ENCODE results near the gene PRR32. TPM values are rescaled to one million over a fixed set of nuclear protein-coding genes. Genes with fewer than 3 reads are reported as not detected.

The PRR32 gene
- total RNA-seq, 1 donor from 2014 or later: not detected

DNA sequence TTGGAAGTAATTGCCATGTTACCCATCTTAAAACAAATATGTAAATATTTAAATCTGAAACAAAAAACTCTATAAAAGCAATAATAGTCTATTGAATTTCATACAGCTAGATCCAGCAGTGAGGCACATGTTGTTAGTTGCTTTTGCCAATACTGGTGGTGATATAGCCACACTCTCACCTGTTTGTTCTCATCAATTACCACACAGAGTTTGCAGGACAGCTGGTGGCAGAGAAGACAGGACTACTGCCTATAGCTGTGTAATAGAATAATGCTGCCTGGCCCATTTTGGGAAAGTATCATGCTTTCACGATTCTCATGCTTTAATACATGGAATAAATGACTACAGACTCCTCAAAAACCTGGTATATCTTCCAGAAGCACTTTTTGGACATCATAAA, 3.7 kb upstream of the PRR32 start:
- TF ChIP-seq POLR2AphosphoS5 (IDR thresholded peaks at IDR 0.05; ENCODE audit: insufficient read depth in 1 of 2, low read depth in 1 of 2) (no peak), POLR2A (IDR thresholded peaks at IDR 0.05) (no peak)
- TF ChIP-seq, protein P1, sequence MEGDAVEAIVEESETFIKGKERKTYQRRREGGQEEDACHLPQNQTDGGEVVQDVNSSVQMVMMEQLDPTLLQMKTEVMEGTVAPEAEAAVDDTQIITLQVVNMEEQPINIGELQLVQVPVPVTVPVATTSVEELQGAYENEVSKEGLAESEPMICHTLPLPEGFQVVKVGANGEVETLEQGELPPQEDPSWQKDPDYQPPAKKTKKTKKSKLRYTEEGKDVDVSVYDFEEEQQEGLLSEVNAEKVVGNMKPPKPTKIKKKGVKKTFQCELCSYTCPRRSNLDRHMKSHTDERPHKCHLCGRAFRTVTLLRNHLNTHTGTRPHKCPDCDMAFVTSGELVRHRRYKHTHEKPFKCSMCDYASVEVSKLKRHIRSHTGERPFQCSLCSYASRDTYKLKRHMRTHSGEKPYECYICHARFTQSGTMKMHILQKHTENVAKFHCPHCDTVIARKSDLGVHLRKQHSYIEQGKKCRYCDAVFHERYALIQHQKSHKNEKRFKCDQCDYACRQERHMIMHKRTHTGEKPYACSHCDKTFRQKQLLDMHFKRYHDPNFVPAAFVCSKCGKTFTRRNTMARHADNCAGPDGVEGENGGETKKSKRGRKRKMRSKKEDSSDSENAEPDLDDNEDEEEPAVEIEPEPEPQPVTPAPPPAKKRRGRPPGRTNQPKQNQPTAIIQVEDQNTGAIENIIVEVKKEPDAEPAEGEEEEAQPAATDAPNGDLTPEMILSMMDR (IDR thresholded peaks at IDR 0.05): no peak
- Histone ChIP-seq H3K9me3 (no peaks in the 10 kb centered on the region), H3K27me3 (no peaks in the 10 kb centered on the region), H3K36me3 (no peaks in the 10 kb centered on the region), H3K27ac (no peak overlapping the region), H3K4me3 (no peak overlapping the region), H3K4me1 (no peaks in the 10 kb centered on the region)
- no peak for DNase-seq (ENCODE audit: extremely low spot score in 2 of 2)
- intact Hi-C loops (cut with DNase I): no loop called here

DNA sequence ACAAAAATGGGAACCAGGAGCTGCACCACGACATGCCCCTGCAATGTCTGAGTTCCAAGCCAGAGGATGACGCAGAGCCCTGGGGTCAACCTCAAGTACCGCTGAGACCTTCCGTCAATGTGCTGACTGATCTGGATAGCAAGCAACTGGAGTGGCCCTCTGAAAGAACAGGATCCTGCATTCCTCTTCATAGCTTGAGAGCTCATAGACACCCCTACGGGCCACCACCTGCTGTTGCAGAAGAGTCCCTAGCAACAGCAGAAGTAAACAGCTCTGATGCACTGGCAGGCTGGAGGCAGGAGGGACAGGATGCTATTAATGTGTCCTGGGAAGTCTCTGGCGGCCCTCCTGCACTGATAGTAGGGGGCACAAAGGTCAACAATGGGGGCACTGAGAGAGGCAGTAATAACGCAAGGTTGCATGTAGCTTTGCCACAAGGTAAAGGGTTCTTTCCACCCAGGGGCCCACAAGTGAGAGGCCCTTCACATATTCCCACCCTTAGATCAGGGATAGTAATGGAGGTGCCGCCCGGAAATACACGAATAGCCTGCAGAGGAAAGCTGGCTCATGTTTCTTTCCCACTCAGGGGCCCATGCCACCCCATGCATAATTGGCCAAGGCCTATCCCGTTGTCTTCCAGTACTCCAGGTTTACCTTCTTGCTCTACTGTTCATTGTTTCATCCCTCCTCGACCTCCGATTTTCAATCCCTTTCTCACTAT, 1.3 kb downstream of the PRR32 start:
- Histone ChIP-seq H3K27ac (no peak overlapping the region), H3K27me3 (no peaks in the 10 kb centered on the region), H3K4me3 (no peak overlapping the region), H3K4me1 (no peaks in the 10 kb centered on the region), H3K36me3 (no peaks in the 10 kb centered on the region), H3K9me3 (no peaks in the 10 kb centered on the region)
- intact Hi-C loops (cut with DNase I): no loop called here
- TF ChIP-seq POLR2AphosphoS5 (IDR thresholded peaks at IDR 0.05; ENCODE audit: insufficient read depth in 1 of 2, low read depth in 1 of 2) (no peak), POLR2A (IDR thresholded peaks at IDR 0.05) (no peak)
- TF ChIP-seq, protein P1 (IDR thresholded peaks at IDR 0.05): no peak
- DNase-seq (ENCODE audit: extremely low spot score in 2 of 2): no peak

GRCh38 chrX:126824338-126825007, 4.9 kb downstream of the PRR32 start:
- Histone ChIP-seq H3K9me3 (no peaks in the 10 kb centered on the region), H3K27ac (no peak overlapping the region), H3K4me3 (no peak overlapping the region), H3K27me3 (no peaks in the 10 kb centered on the region), H3K4me1 (no peaks in the 10 kb centered on the region), H3K36me3 (no peaks in the 10 kb centered on the region)
- TF ChIP-seq, protein P1 (IDR thresholded peaks at IDR 0.05): no peak
- TF ChIP-seq POLR2AphosphoS5 (IDR thresholded peaks at IDR 0.05; ENCODE audit: insufficient read depth in 1 of 2, low read depth in 1 of 2) (no peak), POLR2A (IDR thresholded peaks at IDR 0.05) (no peak)
- no peak for DNase-seq (ENCODE audit: extremely low spot score in 2 of 2)
- intact Hi-C loops (cut with DNase I): no loop called here

GRCh38 chrX:126825566-126826193, 6.2 kb downstream of the PRR32 start:
- DNase-seq (ENCODE audit: extremely low spot score in 2 of 2): no peak
- intact Hi-C loops (cut with DNase I): no loop called here
- Histone ChIP-seq H3K4me1 (no peaks in the 10 kb centered on the region), H3K9me3 (no peaks in the 10 kb centered on the region), H3K27me3 (no peaks in the 10 kb centered on the region), H3K27ac (no peak overlapping the region), H3K4me3 (no peak overlapping the region), H3K36me3 (no peaks in the 10 kb centered on the region)
- TF ChIP-seq POLR2AphosphoS5 (IDR thresholded peaks at IDR 0.05; ENCODE audit: insufficient read depth in 1 of 2, low read depth in 1 of 2) (no peak), POLR2A (IDR thresholded peaks at IDR 0.05) (no peak)
- TF ChIP-seq, protein P1 (IDR thresholded peaks at IDR 0.05): no peak

All from vagina (tissue), 2 donors.